ENCODE data around the gene TMEM132D. TPM values are rescaled to one million over a fixed set of nuclear protein-coding genes. Genes with fewer than 3 reads are reported as not detected.
A peak's percentile ranks its signal among the peaks of the same experiment; 100 is the strongest.
"Not testable (repeated sequence)": the region's sequence is repeated elsewhere in the genome, so short reads cannot be mapped to it uniquely, and the experiment has no call there.

The TMEM132D gene
- not detected for total RNA-seq

DNA sequence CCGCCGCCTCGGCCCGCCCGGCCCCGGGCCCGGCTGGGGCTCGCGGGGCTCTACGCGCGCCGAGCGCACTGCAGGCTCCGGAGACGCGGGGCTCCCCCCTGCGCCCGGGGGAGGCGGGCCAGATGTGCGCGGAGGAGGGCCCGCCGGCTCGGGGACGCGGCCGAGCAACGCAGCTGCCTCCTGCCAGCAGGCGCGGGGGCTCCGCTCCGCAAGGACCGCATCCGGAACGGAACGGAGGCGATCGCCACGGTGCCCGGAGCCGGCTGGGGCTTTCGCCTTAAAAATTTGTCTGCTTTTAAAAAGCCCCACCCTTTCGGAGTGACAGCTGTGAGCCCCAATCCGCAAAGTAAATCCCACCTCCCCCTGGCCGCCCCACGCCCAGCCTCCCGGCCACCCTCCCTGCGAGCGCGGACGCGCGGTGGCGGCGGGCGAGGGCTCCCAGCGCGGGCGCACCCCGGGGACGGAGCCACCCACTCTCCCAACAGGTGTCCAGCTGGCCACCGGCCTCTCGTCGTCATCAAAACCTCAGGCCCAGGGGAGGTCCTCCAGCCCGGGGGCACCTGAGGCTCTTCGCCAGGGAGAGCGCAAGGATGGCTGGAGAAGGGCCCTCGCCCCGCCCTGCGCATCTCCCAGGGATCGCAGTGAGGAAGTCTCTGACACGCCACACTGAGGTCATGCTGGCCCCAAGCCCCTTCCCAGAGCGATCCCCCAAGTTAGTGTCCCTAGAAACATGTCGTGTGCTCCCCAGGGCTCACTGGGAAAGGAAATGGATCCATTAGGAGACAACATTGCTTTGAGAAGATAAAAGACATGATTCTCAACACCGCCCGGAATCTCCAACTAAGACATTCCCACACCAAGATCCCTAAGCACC lies at the start of gene TMEM132D:
Gene TMEM132D (minus strand): TSS at position 70 of the 874 bp plus-strand sequence.
- DNase-seq (ENCODE audit: low read depth in 2 of 3, low spot score in 2 of 3), result no peak

- DNase-seq (ENCODE audit: low read depth in 2 of 3, low spot score in 2 of 3), result no peak
These were observed 45.8 kb upstream of the TMEM132D start for GRCh38 chr12:129949651-129950050.

DNA sequence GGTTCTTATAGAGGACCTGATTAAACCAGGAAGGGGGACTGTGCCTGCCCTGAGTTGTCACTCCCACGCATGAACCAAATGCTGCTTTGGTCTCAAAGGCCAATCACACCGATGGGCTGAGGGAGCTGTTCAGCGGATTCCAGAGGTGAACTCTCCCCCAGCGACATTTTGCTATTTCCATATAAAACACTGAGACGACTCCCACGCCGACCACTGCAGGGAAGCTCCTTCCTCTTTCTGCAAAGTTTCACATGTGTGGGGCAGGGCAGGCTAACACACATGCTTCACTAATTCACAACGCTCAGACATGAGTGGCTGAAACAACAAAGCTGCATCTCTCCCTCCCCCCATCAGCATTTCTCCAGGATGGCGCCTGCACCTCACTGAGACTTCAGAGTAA lies 37.8 kb upstream of the TMEM132D start:
- no peak for DNase-seq (ENCODE audit: low read depth in 2 of 3, low spot score in 2 of 3)

DNA sequence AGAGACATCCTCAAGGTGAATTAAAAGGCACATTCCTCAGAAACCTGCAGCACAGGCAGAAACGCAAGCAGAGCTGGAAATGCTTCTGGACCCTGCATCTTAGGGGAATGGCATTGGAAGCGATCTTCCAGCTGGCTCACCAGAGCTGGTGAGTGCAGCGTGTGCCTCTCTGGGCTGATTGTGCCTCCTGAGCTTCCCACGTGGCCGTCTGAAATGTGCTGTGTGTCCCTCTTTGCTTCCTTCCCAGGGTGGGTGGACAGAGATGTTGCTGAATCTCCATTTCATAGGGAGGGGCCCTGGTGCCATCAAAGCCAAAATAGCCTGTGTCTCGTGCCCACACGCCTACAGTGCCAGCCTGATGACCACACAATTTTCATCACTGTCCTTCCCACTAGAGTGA lies 34.3 kb upstream of the TMEM132D start:
- DNase-seq (ENCODE audit: low read depth in 2 of 3, low spot score in 2 of 3), result no peak

DNA sequence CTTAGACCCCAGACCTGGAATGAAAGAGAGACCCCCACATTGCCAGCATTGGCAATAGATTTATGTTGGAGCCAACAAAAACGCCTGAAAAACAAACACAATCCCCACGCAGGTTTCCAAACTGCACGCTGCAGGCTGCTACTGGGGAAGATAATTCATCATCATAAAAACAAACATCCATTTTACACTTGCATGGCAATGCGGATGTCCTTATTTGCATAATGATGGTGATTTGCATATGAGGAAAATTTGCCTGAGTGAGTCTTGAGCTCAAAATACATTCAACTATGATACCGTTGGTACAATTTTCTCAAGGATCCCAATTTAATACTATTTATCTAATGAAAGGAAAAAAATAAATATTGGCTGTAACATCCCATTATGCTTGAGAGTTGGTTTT lies 33.6 kb upstream of the TMEM132D start:
- no peak for DNase-seq (ENCODE audit: low read depth in 2 of 3, low spot score in 2 of 3)

- no peak for DNase-seq (ENCODE audit: low read depth in 2 of 3, low spot score in 2 of 3)
These were observed 24.8 kb upstream of the TMEM132D start for GRCh38 chr12:129928643-129929042.

GRCh38 chr12:129927316-129927900 lies 23.6 kb upstream of the TMEM132D start:
- DNase-seq (ENCODE audit: low read depth in 2 of 3, low spot score in 2 of 3), result no peak

DNA sequence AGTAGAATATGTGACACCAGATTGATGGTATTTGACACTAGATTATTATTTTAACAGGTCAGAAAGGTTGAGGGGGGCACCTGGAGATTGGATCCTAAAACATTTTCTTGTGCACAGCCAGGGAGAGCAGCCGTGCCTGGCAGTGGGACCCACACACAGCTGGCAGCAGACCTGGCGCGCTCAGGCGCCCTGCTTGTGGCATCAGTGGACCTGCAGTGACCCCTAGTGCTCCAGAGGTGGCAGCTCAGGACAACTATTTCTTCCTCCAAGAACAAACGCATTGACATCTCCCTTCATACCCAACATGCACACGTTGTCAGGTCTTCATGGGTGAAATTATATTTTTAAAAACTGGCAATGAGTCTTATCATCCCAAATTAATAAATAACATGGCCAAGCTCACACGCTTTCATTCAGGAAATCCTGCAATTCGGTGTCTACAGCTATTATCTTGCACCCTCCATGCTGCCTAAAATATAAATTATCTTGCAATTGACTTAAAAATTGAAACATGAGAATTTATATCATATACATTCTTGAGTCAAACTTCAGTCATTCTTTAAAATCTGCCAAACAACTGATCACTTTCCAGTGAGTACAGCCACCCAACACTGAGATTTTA lies 7.7 kb upstream of the TMEM132D start:
- peak in 2 of 3 donors; percentile 31 to 40 for DNase-seq (ENCODE audit: low read depth in 2 of 3, low spot score in 2 of 3)

DNA sequence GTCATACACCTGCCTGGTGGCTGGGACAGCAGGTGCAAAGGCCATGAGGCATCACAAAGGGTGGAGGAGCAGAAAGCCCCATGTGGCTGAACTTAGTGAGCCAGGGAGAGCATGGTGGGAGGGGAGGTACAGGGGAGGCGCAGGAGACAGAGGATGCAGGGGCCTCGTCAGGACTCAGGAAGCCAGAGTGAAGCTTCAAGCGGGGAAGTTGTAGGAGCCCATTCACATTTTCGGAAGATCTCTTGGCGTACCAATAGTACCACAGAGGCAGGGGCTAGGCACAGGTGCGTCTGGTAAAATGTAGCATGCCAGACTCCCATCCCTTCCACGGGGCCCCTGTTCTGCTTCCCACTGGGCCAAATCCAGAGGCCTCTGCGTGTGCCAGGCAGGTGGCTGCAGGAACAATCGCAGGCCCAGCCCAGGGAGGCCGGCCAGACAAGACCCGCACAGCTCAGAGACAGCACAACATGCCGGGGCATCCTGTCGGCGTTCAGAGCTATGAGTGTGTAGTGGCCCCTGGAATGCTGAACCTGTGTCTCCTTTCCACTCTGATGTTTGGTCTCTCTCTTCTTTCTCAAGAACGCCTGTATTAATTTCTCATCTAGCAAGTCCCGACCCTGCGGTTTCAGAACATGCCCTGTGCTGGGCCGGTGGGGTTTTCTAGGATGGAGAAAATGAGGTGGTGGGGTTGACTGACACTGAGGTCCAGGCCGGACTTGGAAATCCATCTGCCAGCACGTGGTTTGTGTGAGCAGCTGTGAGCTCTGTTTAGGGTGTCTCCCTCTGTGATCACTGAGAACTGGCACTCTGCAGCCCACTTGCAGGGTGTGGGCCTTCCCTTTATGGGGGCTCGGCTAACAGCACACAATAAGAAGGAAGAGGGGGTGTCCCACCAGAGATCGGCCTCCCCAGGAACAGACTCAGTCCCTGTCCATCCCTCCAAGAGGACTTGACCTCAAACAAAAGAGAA lies 5.5 kb upstream of the TMEM132D start:
- no peak for DNase-seq (ENCODE audit: low read depth in 2 of 3, low spot score in 2 of 3)

DNA sequence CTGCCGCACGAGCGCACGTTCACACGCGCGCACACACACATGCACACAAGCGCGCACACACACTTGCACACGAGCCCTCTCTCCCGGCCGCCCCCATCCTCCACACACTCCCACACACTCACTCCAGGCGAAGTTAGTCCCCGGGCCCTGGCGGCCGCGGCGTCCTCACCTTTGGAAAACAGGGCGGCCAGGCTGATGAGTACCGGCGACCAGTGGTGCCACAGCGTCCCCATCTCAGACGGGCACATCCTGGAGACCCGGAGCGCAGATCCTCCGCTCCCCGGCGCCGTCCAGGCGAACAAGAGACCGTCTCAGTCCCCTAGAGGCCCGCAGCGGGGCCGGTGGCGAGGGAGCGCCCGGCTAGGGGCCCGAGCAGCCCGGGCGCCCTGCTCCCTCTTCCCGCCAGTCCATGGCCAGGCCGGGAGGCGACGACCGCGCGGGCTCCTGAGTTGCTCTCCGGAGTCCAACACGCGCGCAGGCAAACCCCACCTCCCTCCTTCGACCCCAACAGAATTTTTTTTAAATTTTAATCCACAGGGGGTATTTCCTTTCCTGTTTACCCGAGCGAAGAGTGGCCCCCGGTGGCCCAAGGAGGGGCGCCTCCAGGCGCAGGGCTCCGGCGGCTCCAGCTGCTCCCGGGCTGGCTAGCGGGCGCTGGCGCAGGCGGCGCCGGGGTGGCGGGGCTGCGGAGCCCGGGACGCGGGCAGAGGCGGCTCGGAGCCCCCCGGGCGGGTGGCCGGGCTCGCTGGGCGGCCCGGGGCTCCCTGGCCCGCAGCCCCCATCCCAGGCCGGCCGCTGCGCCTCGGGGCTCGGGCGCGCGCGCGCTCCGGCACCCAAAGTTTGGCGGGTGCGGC lies 506 bp downstream of the TMEM132D start:
- DNase-seq (ENCODE audit: low read depth in 2 of 3, low spot score in 2 of 3), result no peak

DNA sequence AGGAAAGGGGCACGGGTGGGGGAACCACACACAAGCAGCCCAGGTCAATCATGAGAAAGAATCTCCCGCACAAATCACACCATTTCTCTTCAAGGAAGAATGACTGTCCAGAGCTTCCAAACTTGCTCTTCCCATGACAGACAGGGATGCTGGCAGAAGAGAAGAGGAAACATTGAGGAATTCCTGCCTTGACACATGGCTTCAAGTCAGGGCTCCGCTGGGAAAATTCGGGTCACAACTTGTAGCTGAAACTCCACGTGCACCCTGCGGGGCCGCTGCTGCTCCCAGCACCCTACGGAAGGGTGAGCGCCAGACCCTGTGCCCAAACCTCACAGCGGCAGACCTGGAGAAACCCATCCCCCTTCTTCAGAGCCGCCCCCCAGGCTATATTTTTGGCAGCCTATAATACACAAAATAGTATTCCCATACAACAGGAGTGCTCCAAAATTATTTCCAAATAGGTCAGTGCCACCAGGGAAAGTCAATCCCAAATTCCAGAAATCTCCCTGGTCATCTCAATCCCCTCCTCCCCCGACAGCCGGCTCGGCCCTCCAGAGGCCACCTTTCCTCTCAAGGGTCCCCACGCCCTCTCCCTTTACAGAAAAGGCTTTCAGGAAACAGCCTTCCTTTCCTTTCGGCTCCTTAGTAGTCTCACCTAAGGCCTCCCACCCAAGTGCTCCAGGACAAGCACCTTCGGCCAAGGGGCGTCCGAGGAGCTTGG lies 1.3 kb downstream of the TMEM132D start:
- no peak for DNase-seq (ENCODE audit: low read depth in 2 of 3, low spot score in 2 of 3)

DNA sequence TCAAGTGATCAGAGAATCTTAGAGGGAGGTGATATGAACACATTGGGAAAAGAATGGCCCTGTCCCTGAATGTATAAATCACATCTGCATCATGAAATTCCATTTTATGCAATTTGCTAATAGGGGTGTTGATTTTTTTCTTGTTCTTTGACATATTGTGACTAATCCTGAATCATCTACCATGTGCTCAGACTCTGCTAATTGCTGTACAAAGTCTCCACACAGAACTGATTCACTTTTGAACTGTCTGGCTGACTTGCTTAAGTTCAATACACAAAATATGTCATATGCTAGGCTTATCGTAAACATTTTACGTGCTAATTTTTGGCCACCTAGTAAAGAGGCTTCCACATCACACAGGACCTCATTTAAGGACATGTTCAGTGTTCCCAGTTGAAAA lies 2.6 kb downstream of the TMEM132D start:
- no peak for DNase-seq (ENCODE audit: low read depth in 2 of 3, low spot score in 2 of 3)

DNA sequence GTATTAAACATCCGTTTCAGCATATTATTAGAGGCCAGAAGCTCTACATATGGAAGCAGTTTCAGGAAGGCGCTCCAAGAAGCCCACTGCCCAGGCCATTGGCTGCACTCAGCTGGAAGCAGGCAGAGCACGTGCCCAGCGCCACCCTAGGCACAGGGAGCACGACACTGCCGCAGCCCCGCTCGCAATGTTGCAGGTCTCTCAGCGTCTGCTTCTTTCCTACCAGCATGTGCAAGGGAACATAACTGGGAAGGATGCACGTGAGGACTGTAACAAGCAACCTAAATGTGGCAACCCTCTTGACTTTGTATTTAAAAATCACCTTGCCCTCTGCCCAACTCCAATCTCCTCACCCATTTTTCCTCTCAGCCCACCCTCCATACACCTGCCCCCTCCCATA lies 3.5 kb downstream of the TMEM132D start:
- no peak for DNase-seq (ENCODE audit: low read depth in 2 of 3, low spot score in 2 of 3)

GRCh38 chr12:129899045-129899444 lies 4.8 kb downstream of the TMEM132D start:
- not testable (repeated sequence) for DNase-seq (ENCODE audit: low read depth in 2 of 3, low spot score in 2 of 3)

- no peak for DNase-seq (ENCODE audit: low read depth in 2 of 3, low spot score in 2 of 3)
These were observed 10.1 kb downstream of the TMEM132D start for GRCh38 chr12:129893691-129894090.

- DNase-seq (ENCODE audit: low read depth in 2 of 3, low spot score in 2 of 3), result no peak
These were observed 16.7 kb downstream of the TMEM132D start for GRCh38 chr12:129887101-129887500.

GRCh38 chr12:129886541-129886940 lies 17.3 kb downstream of the TMEM132D start:
- no peak for DNase-seq (ENCODE audit: low read depth in 2 of 3, low spot score in 2 of 3)

DNA sequence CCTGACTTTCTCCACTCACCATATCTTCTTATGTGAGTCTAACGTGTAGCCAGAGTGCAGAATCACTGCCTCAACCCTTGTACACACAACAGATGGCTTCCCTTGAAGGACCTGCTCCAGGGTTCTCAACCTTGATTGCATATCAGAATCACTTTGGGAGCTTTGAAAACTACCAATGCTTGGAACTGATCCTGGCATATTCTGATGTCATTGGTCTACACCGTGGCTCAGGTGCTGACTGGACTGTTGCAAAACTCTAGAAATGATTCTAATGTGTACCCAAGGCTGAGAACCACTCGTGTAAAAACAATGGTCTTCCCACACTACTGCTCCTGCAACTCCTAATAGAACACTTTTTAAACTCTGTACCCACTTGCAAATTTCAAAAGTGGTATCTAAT lies 18.5 kb downstream of the TMEM132D start:
- no peak for DNase-seq (ENCODE audit: low read depth in 2 of 3, low spot score in 2 of 3)

GRCh38 chr12:129877411-129877810 lies 26.4 kb downstream of the TMEM132D start:
- no peak for DNase-seq (ENCODE audit: low read depth in 2 of 3, low spot score in 2 of 3)
